HepG2 (cell line): Measurements from ENCODE around the gene RASA1. TPM values are rescaled to one million over a fixed set of nuclear protein-coding genes. Genes with fewer than 3 reads are reported as not detected.

ENCODE experiments used
- ELF4 ChIP-seq: sonication (generic); formaldehyde crosslinking; IDR thresholded peaks from 2 replicates; pipeline ENCODE4 v1.5.0; 2020; ENCODE audit warnings: missing genetic modification reagents, mild to moderate bottlenecking, moderate library complexity, borderline replicate concordance
- HNRNPLL ChIP-seq: fragments of 200-400 bp; formaldehyde crosslinking; IDR thresholded peaks from 2 replicates; pipeline ENCODE4 v1.6.1; 2017; ENCODE audit warnings: mild to moderate bottlenecking, low read depth, low read length; ENCODE audit not compliant: poor library complexity, severe bottlenecking
- PHF21A ChIP-seq: sonication (generic); formaldehyde crosslinking; IDR thresholded peaks from 2 replicates; pipeline ENCODE4 v1.5.0; 2020; ENCODE audit warnings: mild to moderate bottlenecking, missing genetic modification reagents
- THAP11 ChIP-seq: IDR thresholded peaks from 2 replicates; pipeline ENCODE4 v1.6.1; 2016; ENCODE audit warnings: missing biosample characterization, missing genetic modification reagents
- THYN1 ChIP-seq: sonication (generic); formaldehyde crosslinking; IDR thresholded peaks from 2 replicates; pipeline ENCODE4 v1.8.1; 2023; ENCODE audit warnings: low read depth, mild to moderate bottlenecking, moderate library complexity, missing genetic modification reagents, borderline replicate concordance
- ZBTB7B ChIP-seq: sonication (generic); formaldehyde crosslinking; IDR thresholded peaks from 2 replicates; pipeline ENCODE4 v1.4.0; 2020; ENCODE audit warnings: missing genetic modification reagents
- ZNF570 ChIP-seq: sonication (generic); formaldehyde crosslinking; IDR thresholded peaks from 2 replicates; pipeline ENCODE4 v1.4.0; 2020; ENCODE audit warnings: mild to moderate bottlenecking, missing genetic modification reagents, borderline replicate concordance
- ZNF792 ChIP-seq: IDR thresholded peaks from 2 replicates; pipeline ENCODE4 v1.6.1; 2016
- polyA plus RNA-seq, 8 experiments: library from polyadenylated mRNA; depleted of rRNA in 3 of 8; stranded (reverse) in 7 of 8; unstranded in 1 of 8; fragments of >200 nt; fragmentation: Illumina TruSeq in 4 of 8; extraction: Trizol in 4 of 8; gene quantifications; 2 replicates each; pipeline versions ENCODE4 v1.2.1 to v1.2.3, GENCODE V29; 2011 to 2016; ENCODE audit warnings: low read depth in 4 of 8, missing spikeins in 1 of 8, mixed read lengths in 1 of 8; ENCODE audit not compliant: insufficient read depth in 1 of 8
- total RNA-seq, 5 experiments: library from RNA; depleted of rRNA; stranded (reverse); fragments of >200 nt; fragmentation: Illumina TruSeq; extraction: Trizol; gene quantifications; 2 replicates each; pipeline ENCODE4 v1.2.3, GENCODE V29; 2016; ENCODE audit warnings: low read depth in 1 of 5
- TF ChIP-seq, protein P1 (sequence below): sonication (generic); formaldehyde crosslinking; IDR thresholded peaks from 2 replicates; pipeline ENCODE4 v1.5.0; 2020; ENCODE audit warnings: mild to moderate bottlenecking, low read depth, missing genetic modification reagents, borderline replicate concordance
- TF ChIP-seq, protein P2 (sequence below): sonication (generic); formaldehyde crosslinking; IDR thresholded peaks from 2 replicates; pipeline ENCODE4 v1.9.0; 2022; ENCODE audit warnings: missing genetic modification reagents, mild to moderate bottlenecking, borderline replicate concordance
- TF ChIP-seq, protein P3 (sequence below): fragments of 450-650 bp; IDR thresholded peaks from 2 replicates; pipeline ENCODE4 v1.6.1; 2017
- TF ChIP-seq, protein P4 (sequence below): sonication (generic); formaldehyde crosslinking; IDR thresholded peaks from 2 replicates; pipeline ENCODE4 v1.5.0; 2020; ENCODE audit warnings: missing genetic modification reagents
- TF ChIP-seq, protein P5 (sequence below): sonication (generic); formaldehyde crosslinking; conservative IDR thresholded peaks from 2 replicates; pipeline ENCODE4 v1.8.0; 2022; ENCODE audit warnings: mild to moderate bottlenecking, moderate library complexity, missing genetic modification reagents
- TF ChIP-seq, protein P6 (sequence below): sonication (generic); formaldehyde crosslinking; IDR thresholded peaks from 2 replicates; pipeline ENCODE4 v1.4.0; 2020; ENCODE audit warnings: missing genetic modification reagents, low read depth, mild to moderate bottlenecking, borderline replicate concordance
- TF ChIP-seq, protein P7 (sequence below): sonication (generic); formaldehyde crosslinking; IDR thresholded peaks from 2 replicates; pipeline ENCODE4 v1.5.0; 2020; ENCODE audit warnings: missing genetic modification reagents

Gene RASA1
- total and polyA plus RNA-seq, 2 of the 13 experiments (the other 11 are each of a cell fraction or from before 2014, with no cell fraction given) = 19.5 to 20.5 TPM

DNA sequence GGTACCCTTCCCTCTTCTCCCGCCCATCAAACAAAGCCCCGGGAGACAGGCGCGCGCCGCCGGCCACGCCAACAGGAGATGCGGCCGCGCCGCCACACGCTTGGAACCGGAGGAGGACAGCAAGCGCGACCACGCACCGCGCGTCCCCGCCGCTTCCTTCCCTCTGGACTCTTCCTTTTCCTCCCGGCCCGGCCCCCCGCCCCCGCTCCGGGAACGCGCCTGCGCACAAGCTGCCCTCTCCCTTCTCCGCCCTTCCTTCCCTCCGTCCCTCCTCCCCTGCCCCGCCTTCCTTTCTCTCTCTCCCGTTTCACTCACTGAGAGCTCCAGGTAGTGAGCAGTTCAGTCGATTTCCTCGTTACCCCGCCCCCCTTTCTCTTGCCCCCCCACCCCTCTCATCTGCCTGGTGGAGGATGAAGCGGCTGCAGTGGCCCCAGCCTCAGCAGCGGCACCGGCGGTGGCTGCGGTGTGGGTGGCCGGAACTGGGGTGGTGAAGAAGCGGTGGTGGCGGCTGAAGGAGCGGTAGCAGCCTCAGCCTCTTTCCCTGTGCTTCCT is at the start of gene RASA1 (continued):
- TF ChIP-seq, protein P1, sequence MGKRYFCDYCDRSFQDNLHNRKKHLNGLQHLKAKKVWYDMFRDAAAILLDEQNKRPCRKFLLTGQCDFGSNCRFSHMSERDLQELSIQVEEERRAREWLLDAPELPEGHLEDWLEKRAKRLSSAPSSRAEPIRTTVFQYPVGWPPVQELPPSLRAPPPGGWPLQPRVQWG (CRISPR knock-in tag) = no peak
- peak; percentile 4 for TF ChIP-seq PHF21A (CRISPR knock-in tag)
- TF ChIP-seq ZNF792 (CRISPR knock-in tag) = 0 out of 2 replicates have a peak, but pooled peaks have one; percentile 38
- peak; percentile 55 for TF ChIP-seq THAP11
- no peak for TF ChIP-seq THYN1 (CRISPR knock-in tag)
- TF ChIP-seq HNRNPLL = peak; percentile 80
- TF ChIP-seq, protein P2, sequence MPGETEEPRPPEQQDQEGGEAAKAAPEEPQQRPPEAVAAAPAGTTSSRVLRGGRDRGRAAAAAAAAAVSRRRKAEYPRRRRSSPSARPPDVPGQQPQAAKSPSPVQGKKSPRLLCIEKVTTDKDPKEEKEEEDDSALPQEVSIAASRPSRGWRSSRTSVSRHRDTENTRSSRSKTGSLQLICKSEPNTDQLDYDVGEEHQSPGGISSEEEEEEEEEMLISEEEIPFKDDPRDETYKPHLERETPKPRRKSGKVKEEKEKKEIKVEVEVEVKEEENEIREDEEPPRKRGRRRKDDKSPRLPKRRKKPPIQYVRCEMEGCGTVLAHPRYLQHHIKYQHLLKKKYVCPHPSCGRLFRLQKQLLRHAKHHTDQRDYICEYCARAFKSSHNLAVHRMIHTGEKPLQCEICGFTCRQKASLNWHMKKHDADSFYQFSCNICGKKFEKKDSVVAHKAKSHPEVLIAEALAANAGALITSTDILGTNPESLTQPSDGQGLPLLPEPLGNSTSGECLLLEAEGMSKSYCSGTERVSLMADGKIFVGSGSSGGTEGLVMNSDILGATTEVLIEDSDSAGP (CRISPR knock-in tag) = no peak; the same call in 1 of the 2 replicates
- no peak for TF ChIP-seq ZNF570
- TF ChIP-seq, protein P3, sequence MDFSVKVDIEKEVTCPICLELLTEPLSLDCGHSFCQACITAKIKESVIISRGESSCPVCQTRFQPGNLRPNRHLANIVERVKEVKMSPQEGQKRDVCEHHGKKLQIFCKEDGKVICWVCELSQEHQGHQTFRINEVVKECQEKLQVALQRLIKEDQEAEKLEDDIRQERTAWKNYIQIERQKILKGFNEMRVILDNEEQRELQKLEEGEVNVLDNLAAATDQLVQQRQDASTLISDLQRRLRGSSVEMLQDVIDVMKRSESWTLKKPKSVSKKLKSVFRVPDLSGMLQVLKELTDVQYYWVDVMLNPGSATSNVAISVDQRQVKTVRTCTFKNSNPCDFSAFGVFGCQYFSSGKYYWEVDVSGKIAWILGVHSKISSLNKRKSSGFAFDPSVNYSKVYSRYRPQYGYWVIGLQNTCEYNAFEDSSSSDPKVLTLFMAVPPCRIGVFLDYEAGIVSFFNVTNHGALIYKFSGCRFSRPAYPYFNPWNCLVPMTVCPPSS = no peak
- TF ChIP-seq, protein P4, sequence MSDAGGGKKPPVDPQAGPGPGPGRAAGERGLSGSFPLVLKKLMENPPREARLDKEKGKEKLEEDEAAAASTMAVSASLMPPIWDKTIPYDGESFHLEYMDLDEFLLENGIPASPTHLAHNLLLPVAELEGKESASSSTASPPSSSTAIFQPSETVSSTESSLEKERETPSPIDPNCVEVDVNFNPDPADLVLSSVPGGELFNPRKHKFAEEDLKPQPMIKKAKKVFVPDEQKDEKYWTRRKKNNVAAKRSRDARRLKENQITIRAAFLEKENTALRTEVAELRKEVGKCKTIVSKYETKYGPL (CRISPR knock-in tag) = no peak
- 0 out of 2 replicates have a peak, but pooled peaks have one; percentile 13 for TF ChIP-seq ZBTB7B
- no peak for TF ChIP-seq ELF4 (CRISPR knock-in tag)
- TF ChIP-seq, protein P5, sequence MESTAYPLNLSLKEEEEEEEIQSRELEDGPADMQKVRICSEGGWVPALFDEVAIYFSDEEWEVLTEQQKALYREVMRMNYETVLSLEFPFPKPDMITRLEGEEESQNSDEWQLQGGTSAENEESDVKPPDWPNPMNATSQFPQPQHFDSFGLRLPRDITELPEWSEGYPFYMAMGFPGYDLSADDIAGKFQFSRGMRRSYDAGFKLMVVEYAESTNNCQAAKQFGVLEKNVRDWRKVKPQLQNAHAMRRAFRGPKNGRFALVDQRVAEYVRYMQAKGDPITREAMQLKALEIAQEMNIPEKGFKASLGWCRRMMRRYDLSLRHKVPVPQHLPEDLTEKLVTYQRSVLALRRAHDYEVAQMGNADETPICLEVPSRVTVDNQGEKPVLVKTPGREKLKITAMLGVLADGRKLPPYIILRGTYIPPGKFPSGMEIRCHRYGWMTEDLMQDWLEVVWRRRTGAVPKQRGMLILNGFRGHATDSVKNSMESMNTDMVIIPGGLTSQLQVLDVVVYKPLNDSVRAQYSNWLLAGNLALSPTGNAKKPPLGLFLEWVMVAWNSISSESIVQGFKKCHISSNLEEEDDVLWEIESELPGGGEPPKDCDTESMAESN = no peak
- TF ChIP-seq, protein P6, sequence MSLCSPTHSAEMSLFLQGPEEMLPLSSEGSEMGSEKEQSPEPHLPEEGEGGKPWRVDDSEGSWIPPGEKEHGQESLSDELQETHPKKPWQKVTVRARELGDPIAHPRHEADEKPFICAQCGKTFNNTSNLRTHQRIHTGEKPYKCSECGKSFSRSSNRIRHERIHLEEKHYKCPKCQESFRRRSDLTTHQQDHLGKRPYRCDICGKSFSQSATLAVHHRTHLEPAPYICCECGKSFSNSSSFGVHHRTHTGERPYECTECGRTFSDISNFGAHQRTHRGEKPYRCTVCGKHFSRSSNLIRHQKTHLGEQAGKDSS (CRISPR knock-in tag) = 0 out of 2 replicates have a peak, but pooled peaks have one; percentile 57
- TF ChIP-seq, protein P7, sequence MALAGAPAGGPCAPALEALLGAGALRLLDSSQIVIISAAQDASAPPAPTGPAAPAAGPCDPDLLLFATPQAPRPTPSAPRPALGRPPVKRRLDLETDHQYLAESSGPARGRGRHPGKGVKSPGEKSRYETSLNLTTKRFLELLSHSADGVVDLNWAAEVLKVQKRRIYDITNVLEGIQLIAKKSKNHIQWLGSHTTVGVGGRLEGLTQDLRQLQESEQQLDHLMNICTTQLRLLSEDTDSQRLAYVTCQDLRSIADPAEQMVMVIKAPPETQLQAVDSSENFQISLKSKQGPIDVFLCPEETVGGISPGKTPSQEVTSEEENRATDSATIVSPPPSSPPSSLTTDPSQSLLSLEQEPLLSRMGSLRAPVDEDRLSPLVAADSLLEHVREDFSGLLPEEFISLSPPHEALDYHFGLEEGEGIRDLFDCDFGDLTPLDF (CRISPR knock-in tag) = no peak
